Measurements from ENCODE around the gene WDR12. TPM values are rescaled to one million over a fixed set of nuclear protein-coding genes. Genes with fewer than 3 reads are reported as not detected.

The WDR12 gene
- total RNA-seq, 2 experiments from 2014 or later, result 92.5 to 129 TPM

DNA sequence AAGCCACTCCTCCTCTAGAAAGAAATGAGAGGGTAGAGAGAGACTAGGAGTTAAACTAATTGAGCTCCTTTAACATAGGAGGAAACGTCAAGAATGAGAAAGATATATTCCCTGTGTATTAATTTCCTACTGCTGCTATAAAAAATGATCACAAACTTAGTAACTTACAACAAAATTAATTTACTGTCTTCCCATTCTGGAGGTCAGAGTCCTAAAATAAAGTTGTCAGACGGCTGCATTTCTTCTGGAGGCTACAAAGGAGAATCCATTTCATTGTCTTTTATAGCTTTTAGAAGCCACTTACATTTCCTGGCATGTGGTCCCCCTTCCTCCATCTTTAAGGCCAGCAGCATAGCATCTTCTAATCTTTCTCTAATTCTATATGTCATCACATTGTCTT lies 66.8 kb downstream of the WDR12 start:
- Mint-ChIP-seq H3K4me3 (no peak overlapping the region), H3K4me1 (no peaks in the 10 kb centered on the region), H3K9me3 (ENCODE audit: low read depth) (peaks cover 9% of the 10 kb centered on the region), H3K27me3 (no peaks in the 10 kb centered on the region), H3K36me3 (ENCODE audit: low read depth) (peaks cover 8% of the 10 kb centered on the region), H3K27ac (no peak overlapping the region)
- intact Hi-C loops (cut with DNase I, micrococcal nuclease), result no loop called here
- ChIA-PET POLR2A (no interaction called here), CTCF (interaction anchor here (0.6 kb wide), 2 partner anchors 308 to 429 kb away, joined by 3 read pairs; no protein-coding TSS in a partner anchor)
- DNase-seq, result no peak
- no peak for ATAC-seq

DNA sequence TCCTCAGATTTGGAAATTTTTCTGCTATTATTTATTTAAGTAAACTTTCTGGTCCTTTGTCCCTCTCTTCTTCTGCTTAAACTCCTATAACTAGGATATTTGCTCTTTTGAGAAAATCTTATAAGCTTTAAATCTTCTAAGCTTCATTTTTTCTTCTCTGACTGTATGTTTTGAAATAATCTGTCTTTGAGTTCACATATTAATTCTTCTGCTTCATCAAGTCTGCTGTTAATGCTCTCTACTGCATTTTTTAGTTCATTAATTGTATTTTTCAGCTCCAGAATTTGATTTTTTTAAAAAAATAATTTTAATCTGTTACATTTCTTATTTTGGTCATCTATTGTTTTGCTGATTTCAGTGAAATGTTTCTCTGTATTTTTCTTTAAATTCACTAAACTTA lies 68.8 kb downstream of the WDR12 start:
- intact Hi-C loops (cut with DNase I, micrococcal nuclease), result no loop called here
- no peak for ATAC-seq
- Mint-ChIP-seq H3K27ac (no peak overlapping the region), H3K4me3 (no peak overlapping the region), H3K36me3 (ENCODE audit: low read depth) (peaks cover 8% of the 10 kb centered on the region), H3K9me3 (ENCODE audit: low read depth) (peaks cover 7% of the 10 kb centered on the region), H3K4me1 (no peaks in the 10 kb centered on the region), H3K27me3 (no peaks in the 10 kb centered on the region)
- POLR2A ChIA-PET, result no interaction called here
- no peak for DNase-seq
- CTCF ChIA-PET, result interaction anchor here (0.5 to 1.8 kb wide), 5 partner anchors 11 to 853 kb away, joined by 3 to 5 read pairs (median 3); no protein-coding TSS in a partner anchor

DNA sequence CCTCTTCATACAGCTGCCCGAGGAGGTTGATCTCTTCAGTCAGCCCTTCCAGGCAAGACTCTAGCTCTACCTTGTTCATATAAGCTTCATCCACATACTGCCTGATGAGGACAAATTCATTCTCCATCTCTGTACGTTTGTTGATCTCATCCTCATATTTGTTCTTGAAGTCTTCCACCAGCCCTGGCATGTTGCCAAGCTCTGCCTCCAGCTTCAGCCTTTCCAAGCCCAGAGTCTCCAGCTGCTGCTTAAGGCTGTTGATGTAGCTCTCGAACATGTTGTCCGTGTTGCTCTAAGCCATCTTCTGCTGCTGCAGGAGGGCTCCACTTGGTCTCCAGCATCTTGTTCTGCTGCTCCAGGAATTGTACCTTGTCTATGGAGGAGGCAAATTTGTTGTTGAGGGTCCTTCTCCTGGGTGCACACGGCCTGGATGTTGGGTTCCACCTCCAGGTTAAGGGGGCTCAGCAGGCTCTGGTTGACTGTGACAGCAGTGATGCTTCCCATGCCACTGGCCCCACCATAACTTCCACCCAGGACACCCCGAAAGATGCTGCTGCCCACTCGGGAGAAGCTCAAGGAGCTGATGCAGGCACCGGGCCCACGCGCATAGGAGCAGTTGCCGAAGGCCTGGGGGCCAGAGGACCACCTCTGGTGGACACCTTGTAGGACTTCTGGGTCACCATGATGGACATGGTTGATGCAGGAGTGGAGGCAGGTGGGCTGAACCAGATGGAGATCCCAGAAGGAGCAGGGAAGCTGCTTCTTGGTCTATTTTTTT lies 70.2 kb downstream of the WDR12 start:
- intact Hi-C loops (cut with DNase I, micrococcal nuclease), result no loop called here
- Mint-ChIP-seq H3K27me3 (no peaks in the 10 kb centered on the region), H3K4me1 (no peaks in the 10 kb centered on the region), H3K4me3 (no peak overlapping the region), H3K9me3 (ENCODE audit: low read depth) (peaks cover 7% of the 10 kb centered on the region), H3K36me3 (ENCODE audit: low read depth) (peaks cover 8% of the 10 kb centered on the region), H3K27ac (no peak overlapping the region)
- ChIA-PET CTCF (interaction anchor here (0.7 to 1.8 kb wide), 2 partner anchors 29 to 42 kb away, joined by 3 to 5 read pairs; no protein-coding TSS in a partner anchor), POLR2A (interaction anchor here (0.5 to 0.7 kb wide), 2 partner anchors 42 to 882 kb away, joined by 3 to 4 read pairs; no protein-coding TSS in a partner anchor)
- ATAC-seq, result no peak
- no peak for DNase-seq

- ATAC-seq, result peak; percentile 97
- no peak overlapping the region for H3K4me3 Mint-ChIP-seq
These were observed 79.9 kb downstream of the WDR12 start for GRCh38 chr2:202831242-202832220.

DNA sequence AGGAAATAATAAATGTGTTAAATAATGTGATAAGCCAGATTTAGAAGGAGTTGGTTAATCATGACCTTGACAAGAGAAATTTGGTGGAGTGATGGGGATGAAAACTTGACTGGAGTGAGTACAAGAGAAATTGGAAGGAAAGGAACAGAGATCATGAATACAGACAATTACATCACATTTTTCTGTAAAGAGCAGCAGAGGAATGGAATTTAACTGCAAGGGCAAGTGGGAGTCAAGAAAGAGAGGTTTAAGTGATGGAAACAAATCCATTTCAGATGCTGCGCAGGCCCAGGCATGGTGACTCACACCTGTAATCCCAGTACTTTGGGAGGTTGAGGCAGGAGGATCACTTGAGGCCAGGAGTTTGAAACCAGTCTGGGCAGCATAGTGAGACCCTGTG lies 86.6 kb downstream of the WDR12 start:
- Mint-ChIP-seq H3K27ac (no peak overlapping the region), H3K27me3 (no peaks in the 10 kb centered on the region), H3K36me3 (ENCODE audit: low read depth) (no peaks in the 10 kb centered on the region), H3K4me1 (no peaks in the 10 kb centered on the region), H3K4me3 (no peak overlapping the region), H3K9me3 (ENCODE audit: low read depth) (no peaks in the 10 kb centered on the region)
- ATAC-seq (no peak), DNase-seq (no peak)
- POLR2A ChIA-PET, result no interaction called here
- CTCF ChIA-PET, result interaction anchor here (0.5 to 1.5 kb wide), 3 partner anchors 8 to 707 kb away, joined by 3 to 5 read pairs (median 3); no protein-coding TSS in a partner anchor
- intact Hi-C loops (cut with DNase I, micrococcal nuclease), result no loop called here

More at GRCh38 chr2:202831242-202832220, 79.9 kb downstream of the WDR12 start:
- Mint-ChIP-seq H3K36me3 (ENCODE audit: low read depth) (no peaks in the 10 kb centered on the region), H3K4me1 (peaks cover 10% of the 10 kb centered on the region), H3K27ac (no peak overlapping the region), H3K27me3 (no peaks in the 10 kb centered on the region), H3K9me3 (ENCODE audit: low read depth) (no peaks in the 10 kb centered on the region)
- DNase-seq, result peak; percentile 73
- intact Hi-C loops (cut with DNase I, micrococcal nuclease), result loop anchor here (1.0 to 5.0 kb wide), 6 partner anchors 40 to 981 kb away; partner anchors contain the start of gene ICA1L (in 1 of the 2)
- ChIA-PET CTCF (interaction anchor here (1.0 to 1.1 kb wide), 2 partner anchors 12 to 79 kb away, joined by 3 read pairs; no protein-coding TSS in a partner anchor), POLR2A (no interaction called here)

Other genes starting within 250 kb of the WDR12 start
- 1 to 10 TPM; 7.5 to 8.2 TPM for gene ICA1L, start 39.9 kb downstream of the WDR12 start, total RNA-seq
- gene CARF, start 602 bp upstream of the WDR12 start, total RNA-seq, result 1 to 10 TPM; 6.2 to 9.0 TPM
- gene NBEAL1, start 103.2 kb upstream of the WDR12 start, total RNA-seq, result 10 to 100 TPM in 1 of 2 experiments, 1 to 10 TPM in 1; 8.2 to 13.0 TPM